Measurements from ENCODE around the gene FARS2.

GRCh38 chr6:5665173-5665572 lies 403.9 kb downstream of the FARS2 start:
- TF ChIP-seq, protein P1, sequence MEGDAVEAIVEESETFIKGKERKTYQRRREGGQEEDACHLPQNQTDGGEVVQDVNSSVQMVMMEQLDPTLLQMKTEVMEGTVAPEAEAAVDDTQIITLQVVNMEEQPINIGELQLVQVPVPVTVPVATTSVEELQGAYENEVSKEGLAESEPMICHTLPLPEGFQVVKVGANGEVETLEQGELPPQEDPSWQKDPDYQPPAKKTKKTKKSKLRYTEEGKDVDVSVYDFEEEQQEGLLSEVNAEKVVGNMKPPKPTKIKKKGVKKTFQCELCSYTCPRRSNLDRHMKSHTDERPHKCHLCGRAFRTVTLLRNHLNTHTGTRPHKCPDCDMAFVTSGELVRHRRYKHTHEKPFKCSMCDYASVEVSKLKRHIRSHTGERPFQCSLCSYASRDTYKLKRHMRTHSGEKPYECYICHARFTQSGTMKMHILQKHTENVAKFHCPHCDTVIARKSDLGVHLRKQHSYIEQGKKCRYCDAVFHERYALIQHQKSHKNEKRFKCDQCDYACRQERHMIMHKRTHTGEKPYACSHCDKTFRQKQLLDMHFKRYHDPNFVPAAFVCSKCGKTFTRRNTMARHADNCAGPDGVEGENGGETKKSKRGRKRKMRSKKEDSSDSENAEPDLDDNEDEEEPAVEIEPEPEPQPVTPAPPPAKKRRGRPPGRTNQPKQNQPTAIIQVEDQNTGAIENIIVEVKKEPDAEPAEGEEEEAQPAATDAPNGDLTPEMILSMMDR (conservative IDR thresholded peaks at IDR 0.05; ENCODE audit: low read length), result no peak
- no peak for TF ChIP-seq EZH2phosphoT487 (IDR thresholded peaks at IDR 0.05; ENCODE audit: borderline replicate concordance, low read depth, low read length)
